Ishikawa (cell line): ENCODE results near the gene FSTL4.

Source experiments
- CREB1 ChIP-seq: IDR thresholded peaks from 2 replicates; pipeline ENCODE4 v1.6.1; 2012; ENCODE audit warnings: low read depth
- EP300 ChIP-seq: IDR thresholded peaks from 2 replicates; pipeline ENCODE4 v1.6.1; 2012; ENCODE audit warnings: borderline replicate concordance
- FOXM1 ChIP-seq: IDR thresholded peaks from 2 replicates; pipeline ENCODE4 v1.6.1; 2012; ENCODE audit warnings: low read depth, borderline replicate concordance
- RAD21 ChIP-seq: IDR thresholded peaks from 2 replicates; pipeline ENCODE4 v1.6.1; 2012; ENCODE audit warnings: low read depth
- REST ChIP-seq: IDR thresholded peaks from 2 replicates; pipeline ENCODE4 v1.6.1; 2012; ENCODE audit warnings: low read depth, mild to moderate bottlenecking
- TAF1 ChIP-seq: IDR thresholded peaks from 2 replicates; pipeline ENCODE4 v1.6.1; 2012; ENCODE audit warnings: low read depth, mild to moderate bottlenecking
- TCF12 ChIP-seq: IDR thresholded peaks from 2 replicates; pipeline ENCODE4 v1.6.1; 2012; ENCODE audit warnings: low read depth
- YY1 ChIP-seq: IDR thresholded peaks from 2 replicates; pipeline ENCODE4 v1.6.1; 2012; ENCODE audit warnings: low read depth
- TF ChIP-seq, protein P1 (sequence below): IDR thresholded peaks from 2 replicates; pipeline ENCODE4 v1.6.1; 2012

- TF ChIP-seq TCF12, result no peak
- no peak for TF ChIP-seq TAF1
- peak; percentile 29 for TF ChIP-seq RAD21
- no peak for TF ChIP-seq YY1
- no peak for TF ChIP-seq CREB1
- TF ChIP-seq REST, result no peak
- TF ChIP-seq FOXM1, result no peak
- TF ChIP-seq EP300, result no peak
- TF ChIP-seq, protein P1, sequence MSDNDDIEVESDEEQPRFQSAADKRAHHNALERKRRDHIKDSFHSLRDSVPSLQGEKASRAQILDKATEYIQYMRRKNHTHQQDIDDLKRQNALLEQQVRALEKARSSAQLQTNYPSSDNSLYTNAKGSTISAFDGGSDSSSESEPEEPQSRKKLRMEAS, result no peak
Measured at GRCh38 chr5:133341915-133342710, 270.2 kb downstream of the FSTL4 start.
